Trophoblast cell (in vitro differentiated cells and primary cell): ENCODE measurements around the gene TMCC1.
A peak's percentile ranks its signal among the peaks of the same experiment; 100 is the strongest.

Source experiments
- DNase-seq, 2 donors: peaks; one replicate each; pipeline ENCODE4 v3.0.0-alpha.2; 2016
- H2AFZ ChIP-seq: 2 replicates; pipeline ENCODE4 v1.6.1; 2013; ENCODE audit warnings: low read length, moderate library complexity, mild to moderate bottlenecking; ENCODE audit not compliant: insufficient read depth, poor library complexity
- H2AK5ac ChIP-seq: 2 replicates; pipeline ENCODE4 v1.6.1; 2013; ENCODE audit warnings: mild to moderate bottlenecking, low read length
- H2BK120ac ChIP-seq: 2 replicates; pipeline ENCODE4 v1.6.1; 2013; ENCODE audit warnings: low read length, mild to moderate bottlenecking, moderate library complexity; ENCODE audit not compliant: insufficient read depth, poor library complexity
- H2BK12ac ChIP-seq: 2 replicates; pipeline ENCODE4 v1.6.1; 2013; ENCODE audit warnings: mild to moderate bottlenecking, low read length, moderate library complexity
- H2BK5ac ChIP-seq: 2 replicates; pipeline ENCODE4 v1.6.1; 2013; ENCODE audit warnings: low read length, low read depth, moderate library complexity, mild to moderate bottlenecking; ENCODE audit not compliant: poor library complexity
- H3K14ac ChIP-seq: 2 replicates; pipeline ENCODE4 v1.6.1; 2013; ENCODE audit warnings: mild to moderate bottlenecking, low read length
- H3K18ac ChIP-seq: 2 replicates; pipeline ENCODE4 v1.6.1; 2013; ENCODE audit warnings: mild to moderate bottlenecking, low read length
- H3K23ac ChIP-seq: 2 replicates; pipeline ENCODE4 v1.6.1; 2013; ENCODE audit warnings: low read length
- H3K27ac ChIP-seq: 2 replicates; pipeline ENCODE4 v1.5.1; 2013; ENCODE audit warnings: low read depth, mild to moderate bottlenecking, inconsistent platforms, low read length, moderate library complexity
- H3K27me3 ChIP-seq: 2 replicates; pipeline ENCODE4 v1.6.1; 2013; ENCODE audit warnings: inconsistent platforms, mild to moderate bottlenecking, low read length, moderate library complexity; ENCODE audit not compliant: insufficient read depth
- H3K36me3 ChIP-seq, 2 experiments: 1 replicate in 1 of 2; 2 replicates in 1 of 2; pipeline ENCODE4 v1.6.1; 2013; ENCODE audit warnings: low read length in 2 of 2, mild to moderate bottlenecking in 2 of 2, moderate library complexity in 1 of 2; ENCODE audit not compliant: insufficient read depth in 2 of 2, control insufficient read depth in 1 of 2
- H3K4ac ChIP-seq: 2 replicates; pipeline ENCODE4 v1.6.1; 2013; ENCODE audit warnings: low read depth, mild to moderate bottlenecking, low read length, moderate library complexity
- H3K4me1 ChIP-seq, 2 experiments: 1 replicate in 1 of 2; 2 replicates in 1 of 2; pipeline ENCODE4 v1.6.1; 2013; ENCODE audit warnings: low read length in 2 of 2, mild to moderate bottlenecking in 2 of 2, moderate library complexity in 1 of 2; ENCODE audit not compliant: insufficient read depth in 2 of 2, control insufficient read depth in 1 of 2
- H3K4me2 ChIP-seq: 2 replicates; pipeline ENCODE4 v1.6.1; 2013; ENCODE audit warnings: inconsistent platforms, mild to moderate bottlenecking, low read length, moderate library complexity
- H3K4me3 ChIP-seq: 2 replicates; pipeline ENCODE4 v1.5.1; 2013; ENCODE audit warnings: mild to moderate bottlenecking, low read depth, low read length, inconsistent platforms
- H3K79me1 ChIP-seq: one replicate; pipeline ENCODE4 v1.6.1; 2013; ENCODE audit warnings: low read length
- H3K79me2 ChIP-seq: 2 replicates; pipeline ENCODE4 v1.6.1; 2013; ENCODE audit warnings: low read length, mild to moderate bottlenecking; ENCODE audit not compliant: control insufficient read depth, insufficient read depth, poor library complexity
- H3K9ac ChIP-seq: 2 replicates; pipeline ENCODE4 v1.6.1; 2013; ENCODE audit warnings: mild to moderate bottlenecking, low read length
- H3K9me3 ChIP-seq: 2 replicates; pipeline ENCODE4 v1.6.1; 2013; ENCODE audit warnings: low read depth, mild to moderate bottlenecking, control low read depth, inconsistent platforms, low read length; ENCODE audit not compliant: insufficient read depth
- H4K12ac ChIP-seq: 2 replicates; pipeline ENCODE4 v1.6.1; 2013; ENCODE audit warnings: low read depth, mild to moderate bottlenecking, low read length, moderate library complexity
- H4K8ac ChIP-seq: 2 replicates; pipeline ENCODE4 v1.6.1; 2013; ENCODE audit warnings: low read depth, mild to moderate bottlenecking, low read length, moderate library complexity
- H4K91ac ChIP-seq: one replicate; pipeline ENCODE4 v1.6.1; 2013; ENCODE audit warnings: low read depth, mild to moderate bottlenecking, low read length, moderate library complexity
- WGBS: extraction: QIAGEN DNeasy Blood & Tissue Kit; methylation state at CpG from one replicate; pipeline ENCODE4 v1.1.7; 2013; ENCODE audit warnings: missing lambda C conversion rate; ENCODE audit not compliant: insufficient read length, insufficient coverage; ENCODE audit errors: extremely low coverage; 5-methylcytosine and 5-hydroxymethylcytosine counted together

TMCC1 gene

GRCh38 chr3:129736070-129736469 is 157.4 kb downstream of the TMCC1 start:
- no peak overlapping the region for H3K9ac ChIP-seq
- H4K8ac ChIP-seq = no peak overlapping the region
- WGBS = no CpG with 5 or more reads among the region's 2 CpGs
- H3K27ac ChIP-seq = no peak overlapping the region
- H3K36me3 ChIP-seq = peaks cover 0 to 2% of the 10 kb centered on the region in 2 experiments
- no peak overlapping the region for H3K4ac ChIP-seq
- H3K27me3 ChIP-seq = no peaks in the 10 kb centered on the region
- no peak overlapping the region for H4K12ac ChIP-seq
- no peak overlapping the region for H3K4me3 ChIP-seq
- H2AK5ac ChIP-seq = no peak overlapping the region
- H3K79me2 ChIP-seq = no peaks in the 10 kb centered on the region
- H2AFZ ChIP-seq = no peak overlapping the region
- H3K79me1 ChIP-seq = no peaks in the 10 kb centered on the region
- no peak overlapping the region for H3K23ac ChIP-seq
- no peaks in the 10 kb centered on the region for H3K9me3 ChIP-seq
- H4K91ac ChIP-seq = no peak overlapping the region
- no peak overlapping the region for H3K18ac ChIP-seq
- H2BK120ac ChIP-seq = no peak overlapping the region
- H2BK5ac ChIP-seq = no peak overlapping the region
- H2BK12ac ChIP-seq = no peak overlapping the region
- H3K4me1 ChIP-seq = no peaks in the 10 kb centered on the region
- H3K4me2 ChIP-seq = no peak overlapping the region
- no peak for DNase-seq
- no peak overlapping the region for H3K14ac ChIP-seq

- no peaks in the 10 kb centered on the region for H3K4me1 ChIP-seq
- H2AK5ac ChIP-seq = no peak overlapping the region
- no peaks in the 10 kb centered on the region for H3K79me1 ChIP-seq
- no peak overlapping the region for H2BK12ac ChIP-seq
- H3K9ac ChIP-seq = no peak overlapping the region
- no peak overlapping the region for H2BK120ac ChIP-seq
- no peak overlapping the region for H3K4me3 ChIP-seq
- H3K79me2 ChIP-seq = no peaks in the 10 kb centered on the region
- no peak overlapping the region for H3K4ac ChIP-seq
- H4K12ac ChIP-seq = no peak overlapping the region
- no peaks in the 10 kb centered on the region for H3K9me3 ChIP-seq
- DNase-seq = no peak
- no peak overlapping the region for H3K23ac ChIP-seq
- no peak overlapping the region for H3K27ac ChIP-seq
- no peak overlapping the region for H2AFZ ChIP-seq
- no peak overlapping the region for H3K14ac ChIP-seq
- H3K4me2 ChIP-seq = no peak overlapping the region
- peaks cover 0 to 2% of the 10 kb centered on the region in 2 experiments for H3K36me3 ChIP-seq
- H4K91ac ChIP-seq = no peak overlapping the region
- H4K8ac ChIP-seq = no peak overlapping the region
- H3K18ac ChIP-seq = no peak overlapping the region
- H3K27me3 ChIP-seq = no peaks in the 10 kb centered on the region
- H2BK5ac ChIP-seq = no peak overlapping the region
- no CpG with 5 or more reads among the region's 4 CpGs for WGBS
Measured at GRCh38 chr3:129735638-129736037, 157.9 kb downstream of the TMCC1 start.

GRCh38 chr3:129734449-129734848 is 159.1 kb downstream of the TMCC1 start:
- no peak overlapping the region for H4K8ac ChIP-seq
- no peaks in the 10 kb centered on the region for H3K4me1 ChIP-seq
- no peak overlapping the region for H4K12ac ChIP-seq
- no peak overlapping the region for H3K4me2 ChIP-seq
- H3K27ac ChIP-seq = no peak overlapping the region
- H3K79me2 ChIP-seq = no peaks in the 10 kb centered on the region
- no peak overlapping the region for H2BK120ac ChIP-seq
- no peak for DNase-seq
- peaks cover 0 to 2% of the 10 kb centered on the region in 2 experiments for H3K36me3 ChIP-seq
- H3K23ac ChIP-seq = no peak overlapping the region
- H3K9ac ChIP-seq = no peak overlapping the region
- no peaks in the 10 kb centered on the region for H3K27me3 ChIP-seq
- no peak overlapping the region for H3K4ac ChIP-seq
- no peak overlapping the region for H4K91ac ChIP-seq
- H2AK5ac ChIP-seq = no peak overlapping the region
- no peaks in the 10 kb centered on the region for H3K9me3 ChIP-seq
- no peak overlapping the region for H3K18ac ChIP-seq
- H3K79me1 ChIP-seq = no peaks in the 10 kb centered on the region
- H2BK12ac ChIP-seq = no peak overlapping the region
- H2AFZ ChIP-seq = no peak overlapping the region
- no peak overlapping the region for H3K14ac ChIP-seq
- H2BK5ac ChIP-seq = no peak overlapping the region
- no peak overlapping the region for H3K4me3 ChIP-seq
- no CpG with 5 or more reads among the region's 2 CpGs for WGBS

GRCh38 chr3:129732200-129732876 is 161.2 kb downstream of the TMCC1 start:
- peak overlapping the region; percentile 55 for H3K4ac ChIP-seq
- no peak overlapping the region for H2BK12ac ChIP-seq
- no peak overlapping the region for H3K27ac ChIP-seq
- no peak overlapping the region for H4K8ac ChIP-seq
- H3K27me3 ChIP-seq = no peaks in the 10 kb centered on the region
- H3K4me2 ChIP-seq = no peak overlapping the region
- H3K23ac ChIP-seq = no peak overlapping the region
- H2AK5ac ChIP-seq = no peak overlapping the region
- no peak overlapping the region for H2BK120ac ChIP-seq
- H3K18ac ChIP-seq = no peak overlapping the region
- H3K14ac ChIP-seq = no peak overlapping the region
- no CpG with 5 or more reads among the region's 1 CpG for WGBS
- no peak overlapping the region for H4K12ac ChIP-seq
- H2BK5ac ChIP-seq = no peak overlapping the region
- no peak overlapping the region for H2AFZ ChIP-seq
- H3K36me3 ChIP-seq = peaks cover 0 to 2% of the 10 kb centered on the region in 2 experiments
- DNase-seq = no peak
- no peaks in the 10 kb centered on the region for H3K79me1 ChIP-seq
- H3K79me2 ChIP-seq = no peaks in the 10 kb centered on the region
- H3K9me3 ChIP-seq = no peaks in the 10 kb centered on the region
- no peak overlapping the region for H3K9ac ChIP-seq
- H4K91ac ChIP-seq = no peak overlapping the region
- no peak overlapping the region for H3K4me3 ChIP-seq
- no peaks in the 10 kb centered on the region for H3K4me1 ChIP-seq
